Measurements from ENCODE around the gene CSF1.

The CSF1 gene

DNA sequence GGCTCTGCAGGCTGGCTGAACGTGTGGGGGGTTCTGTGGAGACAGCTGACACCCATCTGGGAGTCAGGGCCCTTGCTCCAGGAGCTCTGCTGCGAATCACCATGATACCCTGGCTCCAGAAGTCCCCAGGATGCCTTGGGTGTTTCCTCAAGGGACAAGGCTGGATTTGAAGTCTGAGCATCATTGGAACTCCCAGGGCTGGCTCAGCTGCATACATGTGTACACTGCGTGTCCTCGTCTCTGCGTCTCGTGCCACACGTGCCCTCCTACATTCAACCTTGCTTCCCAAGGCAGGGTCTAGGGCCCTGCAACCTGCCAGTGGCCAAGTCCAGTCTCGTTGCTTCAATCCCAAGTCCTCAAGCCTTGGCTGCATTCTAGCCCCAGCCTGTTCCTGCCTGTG, 11.7 kb downstream of the CSF1 start:
- no peak for DNase-seq (ENCODE audit: low spot score)

DNA sequence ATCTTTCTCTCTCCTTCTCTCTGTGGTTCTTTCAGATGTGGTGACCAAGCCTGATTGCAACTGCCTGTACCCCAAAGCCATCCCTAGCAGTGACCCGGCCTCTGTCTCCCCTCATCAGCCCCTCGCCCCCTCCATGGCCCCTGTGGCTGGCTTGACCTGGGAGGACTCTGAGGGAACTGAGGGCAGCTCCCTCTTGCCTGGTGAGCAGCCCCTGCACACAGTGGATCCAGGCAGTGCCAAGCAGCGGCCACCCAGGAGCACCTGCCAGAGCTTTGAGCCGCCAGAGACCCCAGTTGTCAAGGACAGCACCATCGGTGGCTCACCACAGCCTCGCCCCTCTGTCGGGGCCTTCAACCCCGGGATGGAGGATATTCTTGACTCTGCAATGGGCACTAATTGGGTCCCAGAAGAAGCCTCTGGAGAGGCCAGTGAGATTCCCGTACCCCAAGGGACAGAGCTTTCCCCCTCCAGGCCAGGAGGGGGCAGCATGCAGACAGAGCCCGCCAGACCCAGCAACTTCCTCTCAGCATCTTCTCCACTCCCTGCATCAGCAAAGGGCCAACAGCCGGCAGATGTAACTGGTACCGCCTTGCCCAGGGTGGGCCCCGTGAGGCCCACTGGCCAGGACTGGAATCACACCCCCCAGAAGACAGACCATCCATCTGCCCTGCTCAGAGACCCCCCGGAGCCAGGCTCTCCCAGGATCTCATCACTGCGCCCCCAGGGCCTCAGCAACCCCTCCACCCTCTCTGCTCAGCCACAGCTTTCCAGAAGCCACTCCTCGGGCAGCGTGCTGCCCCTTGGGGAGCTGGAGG, 12.7 kb downstream of the CSF1 start:
- no peak for DNase-seq (ENCODE audit: low spot score)

DNA sequence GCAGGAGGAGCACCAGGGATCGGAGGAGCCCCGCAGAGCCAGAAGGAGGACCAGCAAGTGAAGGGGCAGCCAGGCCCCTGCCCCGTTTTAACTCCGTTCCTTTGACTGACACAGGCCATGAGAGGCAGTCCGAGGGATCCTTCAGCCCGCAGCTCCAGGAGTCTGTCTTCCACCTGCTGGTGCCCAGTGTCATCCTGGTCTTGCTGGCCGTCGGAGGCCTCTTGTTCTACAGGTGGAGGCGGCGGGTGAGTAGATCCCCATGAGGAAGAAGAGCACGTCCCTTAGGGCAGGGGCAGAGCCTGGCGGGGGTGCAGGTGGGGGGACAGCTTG, 13.3 kb downstream of the CSF1 start:
- no peak for DNase-seq (ENCODE audit: low spot score)

DNA sequence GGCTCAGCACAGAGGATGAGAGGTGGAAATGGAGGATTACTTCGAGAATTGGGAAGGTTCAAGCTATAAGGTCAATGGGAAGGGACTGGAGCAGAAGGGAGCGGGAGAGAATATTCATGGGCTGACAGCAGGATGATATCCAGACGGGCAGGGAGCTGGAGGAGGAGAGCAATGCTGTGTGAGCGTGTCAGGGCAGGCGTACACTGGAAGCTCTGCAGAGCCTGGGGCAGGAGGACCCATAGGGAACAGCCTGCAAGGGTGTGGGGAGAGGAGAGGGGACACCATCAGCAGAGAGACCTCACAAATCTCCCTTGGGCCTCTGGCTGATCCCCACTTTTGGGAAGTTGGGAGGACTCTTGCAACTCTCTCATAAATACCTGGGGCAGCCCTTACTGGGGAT, 13.7 kb downstream of the CSF1 start:
- no peak for DNase-seq (ENCODE audit: low spot score)

DNA sequence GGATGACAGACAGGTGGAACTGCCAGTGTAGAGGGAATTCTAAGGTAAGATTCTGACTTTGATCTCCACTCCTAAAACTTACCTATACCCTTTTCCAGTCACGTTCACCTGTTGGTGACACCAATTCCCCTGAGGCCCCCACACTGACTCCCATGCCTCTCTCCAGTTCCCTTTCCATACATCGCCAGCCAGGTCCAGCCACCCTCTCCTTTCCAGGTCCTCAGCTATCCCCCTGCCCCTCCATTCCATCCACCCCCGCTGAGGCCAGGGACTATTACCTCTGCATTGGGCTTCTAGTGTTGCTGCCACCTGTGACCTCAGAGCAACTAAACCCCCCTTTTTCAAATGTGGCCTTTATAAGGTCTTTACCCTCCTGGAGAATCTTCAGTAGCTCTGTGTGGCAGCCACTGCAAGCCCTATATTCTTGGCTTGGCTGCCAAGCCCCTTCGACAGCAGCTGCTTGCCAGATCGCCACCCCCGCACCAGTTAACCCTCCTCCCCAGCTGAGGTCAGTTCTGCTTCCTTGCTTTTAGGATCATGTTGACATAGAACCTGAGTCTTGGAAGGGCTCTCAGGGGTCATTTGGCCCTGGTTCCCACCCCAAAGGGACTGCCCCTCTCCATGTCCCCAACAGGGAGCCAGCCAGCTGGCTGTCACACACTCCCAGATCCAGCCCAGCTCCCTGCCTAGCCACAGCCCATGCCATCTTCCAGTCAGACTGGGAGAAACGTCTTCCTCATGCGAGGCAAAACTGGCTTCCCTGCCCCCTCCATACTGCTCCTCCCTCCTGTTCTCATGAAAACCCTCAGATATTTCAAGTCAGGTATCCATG, 14.7 kb downstream of the CSF1 start:
- DNase-seq (ENCODE audit: low spot score): no peak

DNA sequence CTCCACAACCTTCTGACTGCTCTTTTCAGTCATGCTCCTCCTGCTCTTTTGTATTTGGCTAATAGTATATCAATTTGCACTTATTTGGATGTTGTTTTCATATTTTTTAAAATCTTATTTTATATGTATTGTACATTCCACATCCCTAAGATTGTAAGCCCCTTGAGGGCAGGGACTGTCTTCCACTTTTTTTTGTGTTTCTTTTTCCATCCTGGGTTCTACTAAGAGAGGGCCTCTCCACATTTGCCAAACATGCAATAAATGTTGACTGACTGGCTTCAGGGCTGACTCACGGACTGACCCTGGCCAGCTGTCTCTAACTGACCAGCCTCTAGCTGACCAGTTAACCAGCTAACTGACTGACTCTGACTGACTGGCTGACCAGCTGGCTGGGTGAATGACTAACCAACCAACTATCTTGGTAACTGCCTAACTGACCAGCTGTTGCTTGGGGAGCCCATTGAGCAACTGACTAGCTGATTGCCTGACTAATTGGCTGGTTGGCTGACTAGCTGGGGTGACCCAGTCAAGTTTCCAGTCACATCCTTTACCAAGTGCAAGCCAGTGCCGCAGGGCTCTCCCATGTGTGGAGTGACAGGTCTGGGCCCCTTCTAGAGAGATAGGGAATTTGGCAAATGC, 16.1 kb downstream of the CSF1 start:
- DNase-seq (ENCODE audit: low spot score): no peak

DNA sequence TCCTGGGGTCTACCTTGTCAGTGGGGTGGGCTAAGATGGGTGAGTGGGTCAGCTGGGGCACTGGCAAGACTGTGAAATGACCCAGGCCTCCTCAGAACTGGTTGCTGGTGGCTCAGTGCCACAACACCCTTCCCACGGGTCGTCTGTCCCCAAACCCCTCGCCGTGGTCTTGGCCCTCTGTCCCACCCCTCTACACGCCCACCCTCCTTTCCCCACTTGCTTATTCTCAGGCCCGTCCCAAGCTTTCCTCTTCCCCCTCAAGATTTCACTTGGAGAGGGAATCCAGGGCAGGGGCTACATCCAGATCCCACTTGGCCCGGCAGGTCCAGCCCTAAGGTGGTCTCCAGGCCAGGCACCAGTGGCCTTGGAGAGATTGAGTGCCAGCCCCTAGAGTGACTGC, 16.7 kb downstream of the CSF1 start:
- DNase-seq (ENCODE audit: low spot score): no peak

DNA sequence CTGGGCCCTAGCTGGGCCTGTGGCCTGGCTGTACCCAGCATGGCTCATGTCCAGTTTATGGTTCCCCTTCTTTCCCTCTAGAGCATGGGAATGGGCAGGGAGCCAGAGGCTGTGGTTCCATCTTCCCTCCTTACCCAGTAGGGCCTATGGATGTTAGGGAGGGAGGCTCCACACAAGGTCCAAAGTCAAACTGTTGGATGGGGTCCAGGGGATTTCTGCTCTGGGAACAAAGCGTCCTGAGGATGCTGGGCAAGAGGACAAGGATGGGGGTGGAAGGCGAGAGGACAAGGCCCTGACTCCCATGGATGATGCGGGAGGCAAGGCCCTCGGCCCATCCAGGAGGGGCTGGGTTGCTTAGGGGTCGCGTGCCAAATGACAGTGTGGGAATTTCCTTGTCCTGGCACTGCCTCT, 17.3 kb downstream of the CSF1 start:
- no peak for DNase-seq (ENCODE audit: low spot score)

DNA sequence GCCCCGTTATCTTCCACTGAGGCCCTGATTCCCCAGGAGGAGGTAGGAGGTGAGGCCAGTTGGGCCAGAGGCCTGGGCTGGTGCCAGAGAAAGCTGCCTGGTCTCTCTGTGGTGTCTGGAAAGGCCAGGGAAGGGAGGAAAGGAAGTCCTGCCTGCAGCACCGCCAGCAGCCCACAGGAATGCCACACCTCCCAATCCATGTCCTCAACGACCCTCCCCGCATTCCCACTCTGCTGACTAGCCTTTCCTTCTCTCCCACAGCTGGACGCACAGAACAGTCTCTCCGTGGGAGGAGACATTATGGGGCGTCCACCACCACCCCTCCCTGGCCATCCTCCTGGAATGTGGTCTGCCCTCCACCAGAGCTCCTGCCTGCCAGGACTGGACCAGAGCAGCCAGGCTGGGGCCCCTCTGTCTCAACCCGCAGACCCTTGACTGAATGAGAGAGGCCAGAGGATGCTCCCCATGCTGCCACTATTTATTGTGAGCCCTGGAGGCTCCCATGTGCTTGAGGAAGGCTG, 18.0 kb downstream of the CSF1 start:
- no peak for DNase-seq (ENCODE audit: low spot score)

DNA sequence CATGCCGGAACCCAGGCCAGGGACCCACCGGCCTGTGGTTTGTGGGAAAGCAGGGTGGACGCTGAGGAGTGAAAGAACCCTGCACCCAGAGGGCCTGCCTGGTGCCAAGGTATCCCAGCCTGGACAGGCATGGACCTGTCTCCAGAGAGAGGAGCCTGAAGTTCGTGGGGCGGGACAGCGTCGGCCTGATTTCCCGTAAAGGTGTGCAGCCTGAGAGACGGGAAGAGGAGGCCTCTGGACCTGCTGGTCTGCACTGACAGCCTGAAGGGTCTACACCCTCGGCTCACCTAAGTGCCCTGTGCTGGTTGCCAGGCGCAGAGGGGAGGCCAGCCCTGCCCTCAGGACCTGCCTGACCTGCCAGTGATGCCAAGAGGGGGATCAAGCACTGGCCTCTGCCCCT, 18.5 kb downstream of the CSF1 start:
- DNase-seq (ENCODE audit: low spot score): no peak

DNA sequence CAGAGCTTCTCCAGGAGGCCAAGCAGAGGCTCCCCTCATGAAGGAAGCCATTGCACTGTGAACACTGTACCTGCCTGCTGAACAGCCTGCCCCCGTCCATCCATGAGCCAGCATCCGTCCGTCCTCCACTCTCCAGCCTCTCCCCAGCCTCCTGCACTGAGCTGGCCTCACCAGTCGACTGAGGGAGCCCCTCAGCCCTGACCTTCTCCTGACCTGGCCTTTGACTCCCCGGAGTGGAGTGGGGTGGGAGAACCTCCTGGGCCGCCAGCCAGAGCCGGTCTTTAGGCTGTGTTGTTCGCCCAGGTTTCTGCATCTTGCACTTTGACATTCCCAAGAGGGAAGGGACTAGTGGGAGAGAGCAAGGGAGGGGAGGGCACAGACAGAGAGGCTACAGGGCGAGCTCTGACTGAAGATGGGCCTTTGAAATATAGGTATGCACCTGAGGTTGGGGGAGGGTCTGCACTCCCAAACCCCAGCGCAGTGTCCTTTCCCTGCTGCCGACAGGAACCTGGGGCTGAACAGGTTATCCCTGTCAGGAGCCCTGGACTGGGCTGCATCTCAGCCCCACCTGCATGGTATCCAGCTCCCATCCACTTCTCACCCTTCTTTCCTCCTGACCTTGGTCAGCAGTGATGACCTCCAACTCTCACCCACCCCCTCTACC, 19.1 kb downstream of the CSF1 start:
- DNase-seq (ENCODE audit: low spot score): no peak

DNA sequence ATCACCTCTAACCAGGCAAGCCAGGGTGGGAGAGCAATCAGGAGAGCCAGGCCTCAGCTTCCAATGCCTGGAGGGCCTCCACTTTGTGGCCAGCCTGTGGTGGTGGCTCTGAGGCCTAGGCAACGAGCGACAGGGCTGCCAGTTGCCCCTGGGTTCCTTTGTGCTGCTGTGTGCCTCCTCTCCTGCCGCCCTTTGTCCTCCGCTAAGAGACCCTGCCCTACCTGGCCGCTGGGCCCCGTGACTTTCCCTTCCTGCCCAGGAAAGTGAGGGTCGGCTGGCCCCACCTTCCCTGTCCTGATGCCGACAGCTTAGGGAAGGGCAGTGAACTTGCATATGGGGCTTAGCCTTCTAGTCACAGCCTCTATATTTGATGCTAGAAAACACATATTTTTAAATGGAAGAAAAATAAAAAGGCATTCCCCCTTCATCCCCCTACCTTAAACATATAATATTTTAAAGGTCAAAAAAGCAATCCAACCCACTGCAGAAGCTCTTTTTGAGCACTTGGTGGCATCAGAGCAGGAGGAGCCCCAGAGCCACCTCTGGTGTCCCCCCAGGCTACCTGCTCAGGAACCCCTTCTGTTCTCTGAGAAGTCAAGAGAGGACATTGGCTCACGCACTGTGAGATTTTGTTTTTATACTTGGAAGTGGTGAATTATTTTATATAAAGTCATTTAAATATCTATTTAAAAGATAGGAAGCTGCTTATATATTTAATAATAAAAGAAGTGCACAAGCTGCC, 19.8 kb downstream of the CSF1 start:
- DNase-seq (ENCODE audit: low spot score): no peak

DNA sequence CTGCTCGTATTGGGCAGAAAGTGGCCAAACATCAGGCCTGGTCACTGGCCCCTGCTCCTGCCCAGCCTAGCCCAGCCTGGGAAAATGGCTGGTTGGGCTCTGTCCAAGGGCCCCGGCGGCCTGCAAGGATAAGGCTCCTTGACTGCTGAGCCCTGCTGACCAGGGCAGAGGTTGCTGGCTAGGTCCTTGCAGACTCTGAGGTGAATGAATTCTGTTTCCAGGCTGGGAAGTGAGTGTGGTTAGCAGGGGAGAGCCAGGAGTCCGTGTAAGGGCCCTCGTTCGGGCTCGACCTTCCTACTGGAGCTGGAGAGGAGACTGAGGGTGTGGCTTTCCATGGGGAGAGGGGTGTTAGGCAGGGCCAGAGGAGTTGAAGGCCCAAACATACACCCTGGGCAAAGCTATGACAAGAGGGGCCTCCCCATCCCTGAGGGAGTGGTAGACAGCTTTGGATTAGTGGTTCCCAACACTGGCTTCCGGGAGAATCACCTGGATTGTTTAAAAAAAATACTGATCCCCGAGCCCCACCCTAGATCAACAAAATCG, 20.6 kb downstream of the CSF1 start:
- DNase-seq (ENCODE audit: low spot score): no peak

DNA sequence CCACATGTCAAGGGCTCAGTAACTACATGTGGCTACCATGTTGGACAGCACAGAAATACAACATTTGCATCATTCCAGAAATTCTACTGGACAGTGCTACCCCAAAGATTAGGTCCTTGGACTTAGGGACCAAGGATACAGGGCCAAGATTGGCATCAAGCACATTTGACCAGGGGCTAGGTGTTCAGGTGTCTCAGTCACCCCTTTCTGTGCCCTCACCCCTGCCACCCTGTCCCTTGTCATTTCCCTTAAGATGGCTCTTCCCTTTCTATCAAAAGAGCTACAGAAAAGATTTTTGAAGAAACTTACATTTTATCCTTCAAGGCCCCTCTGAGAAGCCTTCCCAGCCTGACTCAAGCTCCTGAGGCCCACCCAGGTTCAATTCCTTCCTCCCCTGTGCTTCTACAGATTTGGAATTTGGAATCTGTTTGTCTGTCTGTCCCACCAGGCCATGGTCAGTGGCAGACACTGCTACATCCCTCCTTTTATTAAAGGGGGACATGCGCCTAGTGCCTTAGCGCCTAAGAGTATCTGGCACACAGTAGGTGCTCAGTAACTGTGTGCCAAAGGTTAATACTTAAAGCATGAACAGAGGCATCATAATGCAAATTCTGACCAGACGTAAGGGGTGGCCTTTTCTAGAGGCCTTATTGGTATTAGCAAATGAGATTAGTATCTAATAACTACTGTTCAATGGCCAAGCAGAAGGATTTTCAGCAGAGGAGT, 21.4 kb downstream of the CSF1 start:
- no peak for DNase-seq (ENCODE audit: low spot score)

DNA sequence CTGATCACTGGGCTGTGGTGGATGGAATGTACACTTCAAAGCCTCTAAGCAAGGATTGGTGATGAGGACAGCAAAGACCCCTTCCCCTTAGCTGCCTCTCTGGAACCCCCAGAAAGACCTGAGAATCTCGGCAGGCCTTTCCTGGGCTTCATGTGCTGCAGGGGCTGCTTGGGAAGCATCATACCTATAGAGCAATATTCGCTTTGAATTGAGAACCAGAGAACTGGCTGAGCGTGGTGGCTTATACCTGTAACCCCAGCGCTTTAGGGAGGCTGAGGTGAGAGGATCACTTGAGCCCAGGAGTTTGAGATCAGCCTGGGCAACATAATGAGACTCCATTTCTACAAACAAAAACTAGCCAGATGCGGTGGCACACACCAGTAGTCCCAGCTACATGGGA, 22.0 kb downstream of the CSF1 start:
- DNase-seq (ENCODE audit: low spot score): no peak

DNA sequence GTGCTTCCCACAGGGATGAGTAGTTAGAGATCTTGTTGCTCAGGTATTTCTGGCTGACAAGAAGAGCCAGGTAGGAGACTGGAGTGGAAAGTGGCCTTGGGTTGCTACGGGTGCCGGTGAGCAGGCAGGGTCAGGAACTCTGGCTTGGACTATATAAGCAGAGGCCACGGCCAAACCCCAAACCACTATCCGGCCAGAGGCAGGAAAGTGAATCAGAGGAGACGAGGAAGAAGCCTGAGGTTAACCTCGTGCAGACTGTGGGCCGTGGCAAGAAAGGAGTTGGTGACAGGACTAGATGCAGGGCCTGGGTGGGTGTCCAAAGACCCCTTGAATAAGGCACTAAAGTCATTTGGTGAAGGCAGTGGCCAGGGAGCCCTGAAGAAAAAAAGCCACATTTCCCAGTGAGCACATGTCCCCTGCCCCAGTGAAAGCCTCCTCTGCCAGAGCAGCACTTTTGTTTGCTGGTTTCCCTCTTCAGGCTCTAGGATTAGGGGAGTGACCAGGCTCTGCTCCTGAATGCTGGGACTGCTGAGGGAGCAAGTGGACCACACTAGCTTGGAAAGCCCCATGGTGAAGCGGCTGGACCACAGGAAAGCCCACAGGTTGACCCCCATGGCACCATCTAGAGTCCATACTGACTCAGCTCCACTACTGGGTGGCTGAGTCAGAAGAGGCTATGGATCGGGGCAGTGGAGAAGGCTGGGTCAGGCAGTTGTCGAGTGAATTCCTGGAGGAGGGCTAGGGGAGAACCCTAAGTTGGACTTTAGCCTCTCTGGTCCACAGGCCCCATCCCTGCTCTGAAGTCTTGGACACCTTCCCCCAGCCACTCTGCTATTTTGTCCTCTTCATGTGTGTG, 23.4 kb downstream of the CSF1 start:
- DNase-seq (ENCODE audit: low spot score): no peak

DNA sequence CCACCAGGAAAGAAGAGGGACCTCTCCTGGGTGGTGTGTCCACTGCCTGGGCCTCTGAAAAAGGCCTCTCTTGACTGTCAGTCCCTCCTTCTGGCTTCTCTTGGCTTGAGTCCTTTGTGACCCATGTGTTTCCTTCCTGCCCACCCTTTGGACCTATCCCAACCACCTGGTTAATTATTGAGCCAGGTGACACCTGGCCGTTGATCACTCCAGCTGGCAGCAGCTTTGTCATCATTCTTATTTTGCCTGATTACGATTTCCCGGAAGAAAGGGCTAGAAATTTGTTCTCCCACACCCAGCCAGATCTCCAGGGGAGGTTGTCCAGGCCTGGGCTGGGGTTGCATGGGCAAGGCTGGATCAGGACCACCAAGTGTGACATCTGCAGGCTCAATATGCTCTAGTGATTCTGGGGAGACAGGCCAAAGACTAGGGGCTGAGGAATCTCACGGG, 24.8 kb downstream of the CSF1 start:
- DNase-seq (ENCODE audit: low spot score): no peak

DNA sequence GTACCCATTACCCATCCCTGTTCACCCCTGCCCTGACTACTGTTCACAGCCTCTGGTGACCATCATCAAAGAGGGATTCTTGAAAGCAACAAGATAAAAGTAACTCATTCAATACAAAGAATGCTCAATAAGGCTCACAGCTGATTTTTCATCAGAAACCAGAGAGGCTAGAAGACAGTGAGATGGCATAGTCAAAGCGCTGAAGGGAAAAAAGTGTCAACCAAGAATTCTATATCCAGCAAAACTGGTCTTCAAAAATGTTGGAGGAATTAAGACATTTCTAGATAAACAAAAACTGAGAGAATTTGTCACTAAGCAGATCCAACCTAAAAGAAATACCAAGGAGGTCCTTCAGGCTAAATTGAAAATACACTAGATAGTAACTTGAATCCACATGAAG, 27.1 kb downstream of the CSF1 start:
- no peak for DNase-seq (ENCODE audit: low spot score)

DNA sequence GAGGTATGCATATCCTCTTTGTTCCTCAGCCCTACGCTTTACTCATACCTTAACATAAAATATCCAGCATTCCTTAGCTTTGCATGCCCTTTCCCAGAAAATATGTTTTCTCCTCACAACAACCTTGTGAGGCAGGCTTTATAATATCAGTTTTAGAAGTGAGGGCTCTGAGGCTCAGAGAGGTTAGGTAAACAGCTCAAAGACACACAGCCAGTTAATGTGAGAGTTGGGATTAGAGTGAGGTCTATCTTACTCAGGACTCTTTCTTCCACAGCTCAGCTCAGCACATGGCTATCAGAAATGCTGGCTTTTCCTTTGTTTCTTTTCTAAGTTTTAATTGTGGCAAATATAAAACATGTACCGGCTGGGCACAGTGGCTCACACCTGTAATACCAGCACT, 27.9 kb downstream of the CSF1 start:
- DNase-seq (ENCODE audit: low spot score): no peak

DNA sequence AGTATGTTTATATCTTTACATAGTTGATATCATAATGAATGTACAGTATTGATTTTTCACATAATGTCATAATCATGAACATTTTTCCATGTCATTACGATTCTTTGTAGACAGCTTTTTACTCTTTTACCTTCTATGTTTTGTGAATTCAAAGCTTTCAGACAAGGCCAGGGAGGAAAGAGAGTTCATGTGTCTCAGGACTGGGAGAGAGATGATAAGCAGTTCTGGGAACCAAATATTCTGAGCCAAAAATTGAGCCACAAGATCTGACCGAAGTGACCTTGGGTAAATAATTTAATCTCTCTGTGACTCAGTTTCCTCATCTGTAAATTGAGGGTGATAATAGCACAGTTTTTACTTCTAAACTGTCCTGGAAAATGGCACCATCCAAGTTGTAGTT, 31.8 kb downstream of the CSF1 start:
- no peak for DNase-seq (ENCODE audit: low spot score)

All from hematopoietic multipotent progenitor cell treated with erythropoietin and hydrocortisone succinate and interleukin-3 and kit ligand, for 15 days (in vitro differentiated cells).